T47D (cell line): ENCODE data around the gene MBNL1.

Experiments used
- DNase-seq, 2 experiments: peaks; one replicate each; pipeline versions ENCODE4 v3.0.0 to v3.0.0-alpha.2; 2011 to 2012; ENCODE audit warnings: low read depth in 1 of 2, low spot score in 1 of 2
- JUND ChIP-seq: IDR thresholded peaks from 2 replicates; pipeline ENCODE4 v1.6.1; 2012; ENCODE audit warnings: low read depth
- in situ Hi-C: cut with HindIII; loops from 2 replicates; pipeline ENCODE4 v1.10.0; 2016; ENCODE audit warnings: low sequenced_read_pairs, low pct_unique_long_range_greater_than_20kb

MBNL1 gene

GRCh38 chr3:152236716-152237115, 32.0 kb upstream of the MBNL1 start:
- in situ Hi-C loops, result no loop called here
- TF ChIP-seq JUND, result no peak
- DNase-seq, result no peak

- TF ChIP-seq JUND, result no peak
- peak in 1 of 2 experiments; percentile 5 for DNase-seq
- in situ Hi-C loops, result no loop called here
Observed at GRCh38 chr3:152241142-152242017, 27.3 kb upstream of the MBNL1 start.

GRCh38 chr3:152243301-152243711, 25.4 kb upstream of the MBNL1 start:
- in situ Hi-C loops, result no loop called here
- no peak for TF ChIP-seq JUND
- DNase-seq, result no peak

- DNase-seq, result no peak
- in situ Hi-C loops, result no loop called here
- no peak for TF ChIP-seq JUND
Observed at GRCh38 chr3:152243721-152244516, 24.8 kb upstream of the MBNL1 start.

- no peak for DNase-seq
- in situ Hi-C loops, result no loop called here
- TF ChIP-seq JUND, result no peak
Observed at GRCh38 chr3:152244517-152244888, 24.2 kb upstream of the MBNL1 start.

- in situ Hi-C loops, result no loop called here
- no peak for DNase-seq
Observed at GRCh38 chr3:152245498-152246170, 23.1 kb upstream of the MBNL1 start.

GRCh38 chr3:152251916-152252315, 16.8 kb upstream of the MBNL1 start:
- DNase-seq, result no peak
- in situ Hi-C loops, result no loop called here
- no peak for TF ChIP-seq JUND

More at GRCh38 chr3:152245498-152246170, 23.1 kb upstream of the MBNL1 start:
- no peak for TF ChIP-seq JUND

- TF ChIP-seq JUND, result no peak
- in situ Hi-C loops, result no loop called here
- DNase-seq, result no peak
Observed at GRCh38 chr3:152252755-152253154, 16.0 kb upstream of the MBNL1 start.

- TF ChIP-seq JUND, result no peak
- no peak for DNase-seq
- in situ Hi-C loops, result no loop called here
Observed at GRCh38 chr3:152253514-152253913, 15.2 kb upstream of the MBNL1 start.

GRCh38 chr3:152254041-152254440, 14.7 kb upstream of the MBNL1 start:
- DNase-seq, result no peak
- no peak for TF ChIP-seq JUND
- in situ Hi-C loops, result no loop called here

- in situ Hi-C loops, result no loop called here
- no peak for DNase-seq
- no peak for TF ChIP-seq JUND
Observed at GRCh38 chr3:152255290-152255689, 13.4 kb upstream of the MBNL1 start.

- DNase-seq, result no peak
- in situ Hi-C loops, result no loop called here
- no peak for TF ChIP-seq JUND
Observed at GRCh38 chr3:152256851-152257562, 11.7 kb upstream of the MBNL1 start.
